Measurements from ENCODE around the gene IL32.

Gene IL32

GRCh38 chr16:3059041-3059722, 6.3 kb upstream of the IL32 start (continued):
- peak; percentile 88 for TF ChIP-seq ZSCAN30 (tag by site-specific recombination; IDR thresholded peaks at IDR 0.05)
- peak; percentile 63 for TF ChIP-seq SP2 (tag by site-specific recombination; IDR thresholded peaks at IDR 0.05)
- TF ChIP-seq ZIC2 (tag by site-specific recombination; IDR thresholded peaks at IDR 0.05) = peak; percentile 93
- peak; percentile 42 for TF ChIP-seq ZNF692 (tag by site-specific recombination; IDR thresholded peaks at IDR 0.05)
- no peak for TF ChIP-seq ZNF639 (tag by site-specific recombination; IDR thresholded peaks at IDR 0.05)
- peak; percentile 36; the same call in 1 of the 2 replicates for TF ChIP-seq REST (tag by site-specific recombination; IDR thresholded peaks at IDR 0.05)
- peak; percentile 91 for TF ChIP-seq ZNF561 (tag by site-specific recombination; IDR thresholded peaks at IDR 0.05; ENCODE audit: borderline replicate concordance)
- peak; percentile 36; the same call in 1 of the 2 replicates for TF ChIP-seq ZNF184 (tag by site-specific recombination; IDR thresholded peaks at IDR 0.05)
- peak; percentile 70 for TF ChIP-seq ZNF398 (tag by site-specific recombination; IDR thresholded peaks at IDR 0.05)
- peak; percentile 58; the same call in 1 of the 2 replicates for TF ChIP-seq BCL11B (tag by site-specific recombination; IDR thresholded peaks at IDR 0.05; ENCODE audit: low read depth)
- TF ChIP-seq ZNF394 (tag by site-specific recombination; IDR thresholded peaks at IDR 0.05; ENCODE audit: borderline replicate concordance) = no peak
- TF ChIP-seq ZSCAN4 (tag by site-specific recombination; IDR thresholded peaks at IDR 0.05) = no peak
- no peak for TF ChIP-seq ZNF366 (tag by site-specific recombination; conservative IDR thresholded peaks at IDR 0.05)
- TF ChIP-seq CTCF (tag by site-specific recombination; IDR thresholded peaks at IDR 0.05) = peak; percentile 99
- TF ChIP-seq ZBTB26 (tag by site-specific recombination; optimal IDR thresholded peaks at IDR 0.05) = peak; percentile 73
- peak; percentile 60 for TF ChIP-seq SP3 (tag by site-specific recombination; IDR thresholded peaks at IDR 0.05)
- peak; percentile 72; the same call in 1 of the 2 replicates for TF ChIP-seq ZBTB20 (tag by site-specific recombination; IDR thresholded peaks at IDR 0.05)
- 0 out of 2 replicates have a peak, but pooled peaks have one; percentile 57 for TF ChIP-seq ZBTB7A (tag by site-specific recombination; IDR thresholded peaks at IDR 0.05; ENCODE audit: low read depth)
- TF ChIP-seq ZBTB44 (tag by site-specific recombination; IDR thresholded peaks at IDR 0.05) = peak; percentile 28; the same call in 1 of the 2 replicates
- TF ChIP-seq ZNF335 (tag by site-specific recombination; conservative IDR thresholded peaks at IDR 0.05) = peak; percentile 79
- TF ChIP-seq SP7 (tag by site-specific recombination; IDR thresholded peaks at IDR 0.05) = peak; percentile 29; the same call in 1 of the 2 replicates
- 0 out of 2 replicates have a peak, but pooled peaks have one; percentile 16 for TF ChIP-seq ZNF654 (tag by site-specific recombination; IDR thresholded peaks at IDR 0.05; ENCODE audit: low read depth)
- peak; percentile 82 for TF ChIP-seq ZBTB8A (tag by site-specific recombination; IDR thresholded peaks at IDR 0.05)
- no peak for TF ChIP-seq MZF1 (tag by site-specific recombination; IDR thresholded peaks at IDR 0.05; ENCODE audit: borderline replicate concordance)

Measured in HEK293 (cell line).